Gastrocnemius medialis (tissue), 4 donors: ENCODE data around the gene PSMB3.

Experiments used
- CTCF ChIP-seq, 5 experiments: fragments of 450-650 bp in 3 of 5; fragments of 200-600 bp in 2 of 5; sonication (generic) in 2 of 5; IDR thresholded peaks in 4 of 5; conservative IDR thresholded peaks in 1 of 5; 1 replicate in 4 of 5; 2 replicates in 1 of 5; pipeline ENCODE4 v1.5.1; 2016 to 2019; ENCODE audit warnings: antibody characterized with exemption in 5 of 5, mild to moderate bottlenecking in 3 of 5, moderate library complexity in 3 of 5
- POLR2A ChIP-seq, 2 donors: fragments of 450-650 bp; IDR thresholded peaks; one replicate each; pipeline ENCODE4 v1.6.1; 2017; ENCODE audit warnings: antibody characterized with exemption in 2 of 2, mild to moderate bottlenecking in 2 of 2, moderate library complexity in 2 of 2

GRCh38 chr17:38738686-38739085, 13.9 kb upstream of the PSMB3 start:
- TF ChIP-seq CTCF (IDR thresholded peaks at IDR 0.05 in 4 of 5, conservative IDR thresholded peaks at IDR 0.05 in 1 of 5), result no peak
- no peak for TF ChIP-seq POLR2A (IDR thresholded peaks at IDR 0.05)
